T-helper 9 cell (primary cell): Measurements from ENCODE around the gene SLC33A1.
"Not testable (repeated sequence)": the region's sequence is repeated elsewhere in the genome, so short reads cannot be mapped to it uniquely, and the experiment has no call there.

ENCODE experiments used
- DNase-seq: peaks from one replicate; pipeline ENCODE4 v3.0.0-alpha.2; 2020
- total RNA-seq, 2 donors: gene quantifications; one replicate each; lab custom pipeline; 2026; lab: John Stamatoyannopoulos, UW

The SLC33A1 gene
- 3.4 to 15.0 reads per million in 2 donors for total RNA-seq

DNA sequence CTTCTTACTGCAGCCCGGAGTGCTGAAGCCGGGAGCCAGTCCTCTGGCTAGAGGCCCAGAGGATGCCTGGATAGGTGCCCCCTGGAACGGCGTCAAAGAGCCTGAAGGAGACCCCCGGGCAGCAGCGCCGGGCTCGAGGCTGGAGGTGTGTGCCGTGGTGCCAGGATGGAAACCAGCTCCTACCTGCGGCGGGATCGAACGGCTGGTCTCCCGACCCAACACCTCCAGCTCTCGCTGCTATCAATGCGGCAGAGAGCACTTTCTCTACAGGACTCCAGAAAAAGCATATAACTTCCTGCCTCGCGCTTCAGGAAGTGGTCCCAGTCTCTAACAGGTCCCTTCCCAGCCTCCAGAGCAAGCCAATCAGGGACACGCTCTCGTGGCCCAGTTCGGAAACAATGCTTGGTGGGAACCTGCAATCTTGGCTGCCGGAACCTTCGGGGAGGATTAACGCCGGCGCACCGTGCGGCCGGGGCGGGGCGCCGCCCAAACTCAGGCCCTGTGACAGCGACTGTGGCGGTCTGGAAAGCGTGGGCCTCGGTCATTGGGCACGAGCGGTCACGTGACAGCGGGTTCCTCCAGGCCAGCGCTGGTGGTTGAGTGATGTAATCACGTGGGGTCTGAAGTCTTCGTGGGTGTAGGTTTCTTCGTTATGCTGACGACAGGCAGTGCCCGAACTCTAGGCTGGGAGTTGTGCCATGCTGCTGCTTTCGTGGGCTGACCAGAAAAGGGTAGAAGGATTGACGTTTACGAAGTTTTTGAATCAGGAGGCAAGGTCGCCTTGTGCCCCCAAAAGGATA lies at the start of gene SLC33A1:
Gene SLC33A1 (minus strand): TSS at position 287 of the 800 bp plus-strand sequence. CDS start 430 bp downstream, outside the sequence.
- DNase-seq: peak; percentile 97

DNA sequence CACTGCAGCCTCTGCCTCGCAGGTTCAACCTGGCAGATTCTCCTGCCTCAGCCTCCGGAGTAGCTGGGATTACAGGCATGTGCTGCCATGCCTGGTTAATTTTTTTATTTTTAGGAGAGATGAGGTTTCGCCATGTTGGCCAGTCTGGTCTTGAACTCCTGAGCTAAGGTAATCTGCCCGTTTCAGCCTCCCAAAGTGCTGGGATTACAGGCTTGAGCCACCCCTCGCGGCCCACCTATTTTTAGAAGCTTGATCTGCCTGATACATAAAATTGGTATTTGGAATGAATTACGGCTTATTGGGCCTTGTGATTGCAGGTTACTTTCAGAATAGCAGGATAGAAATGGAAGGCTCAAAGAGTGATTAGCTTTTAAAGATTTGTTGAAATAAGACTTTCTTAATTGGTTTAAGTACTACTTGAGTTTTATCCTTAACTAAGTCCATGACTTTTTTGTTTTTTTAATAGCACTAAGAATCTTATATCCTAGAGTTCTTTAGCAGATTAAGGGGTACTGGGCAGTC lies 41.2 kb upstream of the SLC33A1 start:
- no peak for DNase-seq

DNA sequence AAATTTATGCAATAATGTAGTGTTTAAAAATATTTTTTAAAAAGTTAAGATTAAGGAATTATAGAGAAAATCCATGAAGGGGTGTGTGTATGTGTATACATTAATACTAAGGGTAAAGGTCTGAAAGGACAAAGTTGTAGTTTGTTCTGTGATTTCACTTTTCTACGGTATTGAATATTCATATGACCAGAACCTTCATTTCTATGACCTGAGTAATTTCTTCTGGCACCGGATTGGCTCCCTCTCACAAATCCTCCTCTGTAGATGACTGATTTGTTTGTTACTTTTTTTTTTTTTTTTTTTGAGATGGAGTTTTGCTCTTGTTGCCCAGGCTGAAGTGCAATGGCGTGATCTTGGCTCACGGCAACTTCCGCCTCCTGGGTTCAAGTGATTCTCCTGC lies 37.1 kb upstream of the SLC33A1 start:
- DNase-seq: no peak

DNA sequence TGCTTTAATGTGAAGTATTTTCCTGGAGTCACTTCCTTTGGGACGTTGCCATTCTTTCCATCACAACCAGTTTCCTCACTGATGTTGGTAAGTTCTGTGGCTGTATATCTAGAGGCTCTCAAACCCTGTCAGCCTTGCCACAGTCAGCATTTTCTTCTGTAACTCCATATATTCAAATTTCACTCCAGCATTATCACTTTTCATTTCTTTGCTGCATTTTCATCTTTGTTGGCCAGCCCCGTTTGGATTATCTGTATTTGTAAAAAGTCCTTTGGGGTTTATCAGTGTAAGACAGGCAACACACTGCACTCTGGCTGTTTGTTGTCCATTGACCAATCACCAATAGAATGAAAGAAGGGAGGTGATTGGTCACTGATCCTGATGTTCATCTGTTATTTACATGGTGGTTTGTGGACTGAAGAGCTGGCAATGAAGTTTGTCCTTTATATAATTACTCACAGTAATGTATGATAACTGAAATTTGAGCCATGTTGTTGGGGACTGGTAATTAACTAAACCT lies 36.5 kb upstream of the SLC33A1 start:
- DNase-seq: no peak

DNA sequence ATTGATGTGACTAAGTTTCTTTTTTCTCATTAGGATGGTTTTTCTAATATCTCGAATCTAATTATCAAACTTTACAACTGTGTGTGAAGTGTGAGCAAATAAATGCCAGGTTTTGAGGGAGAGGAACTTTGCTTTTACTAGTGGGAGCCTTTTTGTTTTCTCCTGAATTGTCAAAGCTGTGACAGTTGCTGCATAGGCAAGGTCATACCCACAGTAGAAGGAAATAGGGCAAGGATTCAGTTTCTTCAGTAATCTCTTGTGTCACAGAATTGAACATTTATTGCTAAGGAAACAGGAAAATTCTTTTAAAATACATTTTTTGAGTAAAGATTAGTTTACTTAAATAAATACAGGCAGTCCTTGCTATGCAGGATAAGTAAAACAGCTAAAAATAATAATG lies 35.7 kb upstream of the SLC33A1 start:
- no peak for DNase-seq

DNA sequence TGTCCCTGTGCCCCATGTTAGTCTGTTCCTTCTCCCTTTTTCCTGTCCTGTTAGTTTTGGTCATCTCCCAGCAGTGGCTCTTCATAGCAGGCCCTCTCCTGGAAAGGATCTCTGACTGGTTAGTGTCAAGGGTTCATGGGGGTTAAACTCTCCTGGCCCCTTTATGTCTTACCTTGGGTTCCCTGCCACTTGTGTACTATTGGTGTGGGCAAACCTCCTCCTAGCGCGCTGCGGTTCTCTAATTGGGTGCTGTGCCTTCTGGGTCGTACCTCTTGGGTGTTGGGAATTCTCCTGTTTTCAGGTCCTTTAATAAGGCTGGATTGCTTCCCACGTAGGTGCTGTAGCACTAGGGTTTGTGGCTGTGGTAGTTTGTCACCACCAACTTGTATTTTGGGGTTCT lies 35.0 kb upstream of the SLC33A1 start:
- DNase-seq: no peak

DNA sequence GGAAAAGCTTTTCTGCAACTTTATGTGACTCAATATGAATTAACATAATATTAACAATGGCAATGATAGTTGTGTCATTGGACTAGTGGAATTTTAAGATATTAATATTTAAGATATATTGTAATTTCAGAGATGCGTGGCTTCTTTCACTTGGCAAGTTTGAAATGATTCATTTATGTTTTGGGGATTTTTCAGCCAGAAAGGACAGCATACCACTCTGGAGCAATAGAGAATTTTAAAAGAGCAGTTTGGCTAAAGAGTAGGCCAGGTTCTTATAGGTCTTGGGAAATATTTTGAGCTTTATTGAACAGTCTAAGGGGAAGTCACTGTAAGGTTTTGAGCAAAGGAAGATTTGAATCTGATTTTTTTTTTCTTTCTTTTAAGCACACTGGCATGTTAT lies 32.7 kb upstream of the SLC33A1 start:
- DNase-seq: no peak

DNA sequence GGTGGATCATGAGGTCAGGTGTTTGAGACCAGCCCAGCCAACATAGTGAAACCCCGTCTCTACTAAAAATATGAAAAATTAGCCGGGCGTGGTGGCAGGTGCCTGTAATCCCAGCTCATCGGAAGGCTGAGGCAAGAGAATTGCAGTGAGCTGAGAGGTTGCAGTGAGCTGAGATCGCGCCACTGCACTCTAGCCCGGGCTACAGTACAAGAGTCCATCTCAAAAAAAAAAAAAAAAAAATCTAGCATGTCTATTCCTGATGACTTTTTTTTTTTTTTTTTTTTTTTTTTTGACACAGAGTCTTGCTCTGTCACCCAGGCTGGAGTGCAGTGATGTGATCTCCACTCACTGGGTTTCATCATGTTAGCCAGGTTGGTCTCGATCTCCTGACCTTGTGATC lies 32.1 kb upstream of the SLC33A1 start:
- DNase-seq: not testable (repeated sequence)

DNA sequence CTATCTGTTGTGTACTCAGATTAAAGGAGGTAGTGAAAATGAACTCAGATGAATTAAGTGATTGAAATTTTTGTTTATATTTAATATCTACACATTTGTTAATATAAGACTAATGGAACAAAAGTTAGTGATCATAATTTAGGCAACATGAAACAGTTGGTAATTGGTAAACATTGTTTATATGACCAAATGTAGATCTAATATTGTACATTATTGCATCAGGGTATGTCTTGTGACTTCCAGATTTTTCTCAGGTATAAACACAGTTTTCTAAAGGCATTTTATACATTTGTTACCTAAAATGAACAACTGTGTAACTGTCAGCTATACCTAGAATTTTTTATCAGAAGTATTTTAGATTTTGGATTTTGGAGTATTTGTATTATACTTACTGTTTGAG lies 31.1 kb upstream of the SLC33A1 start:
- DNase-seq: no peak

DNA sequence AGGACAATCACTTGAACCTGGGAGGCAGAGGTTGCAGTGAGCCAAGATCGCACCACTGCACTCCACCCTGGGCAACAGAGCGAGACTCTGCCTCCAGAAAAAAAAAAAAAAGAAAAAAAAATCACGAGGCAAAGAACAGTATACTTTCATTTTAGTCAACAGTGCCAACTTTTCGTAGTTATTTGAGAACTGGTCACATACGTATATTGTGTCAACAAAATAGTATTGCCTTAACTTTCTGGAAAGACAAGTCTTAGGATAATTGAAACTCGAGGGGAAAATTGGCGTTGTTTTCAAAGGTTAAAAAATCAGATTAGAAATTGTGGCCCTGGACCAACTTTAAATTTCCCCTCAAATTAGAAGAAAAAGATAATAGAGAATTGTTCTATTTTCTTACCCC lies 30.1 kb upstream of the SLC33A1 start:
- DNase-seq: no peak

DNA sequence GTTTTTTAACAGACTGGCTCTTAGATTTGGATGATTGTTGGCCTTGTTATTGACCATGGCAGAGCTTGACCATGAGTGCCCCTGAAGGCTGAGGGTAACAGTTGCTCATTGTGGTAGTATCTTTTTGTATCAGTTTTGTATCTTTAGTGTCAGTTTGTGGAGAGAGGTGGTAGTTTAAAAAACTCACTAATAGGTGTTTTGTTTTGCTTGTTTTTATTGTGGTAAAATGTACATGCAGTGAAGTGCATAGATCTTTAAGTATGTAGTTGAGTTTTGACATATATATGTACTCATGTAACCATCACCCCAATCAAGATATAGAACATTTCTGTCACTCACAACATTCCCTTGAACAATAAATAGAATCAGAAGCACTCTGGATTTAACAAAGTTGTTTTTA lies 26.1 kb upstream of the SLC33A1 start:
- no peak for DNase-seq

DNA sequence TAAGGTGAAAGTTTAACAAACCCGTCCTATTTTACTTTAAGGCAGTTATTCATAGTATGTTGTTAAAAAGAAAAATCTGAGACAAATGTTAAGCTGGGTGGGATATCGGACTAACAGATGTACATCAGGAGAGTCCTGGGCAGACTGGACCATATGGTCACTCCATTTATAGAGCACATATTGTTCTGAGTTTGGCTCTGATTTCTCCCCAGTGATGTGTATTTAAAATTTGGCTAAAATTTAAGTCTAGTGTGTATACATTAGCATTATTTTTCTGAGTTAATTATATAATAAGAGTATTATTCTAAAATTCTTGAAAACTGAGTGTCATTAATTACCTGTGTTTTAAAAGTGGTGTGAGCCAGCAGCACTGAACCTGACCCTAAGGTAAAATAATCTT lies 22.3 kb upstream of the SLC33A1 start:
- no peak for DNase-seq

DNA sequence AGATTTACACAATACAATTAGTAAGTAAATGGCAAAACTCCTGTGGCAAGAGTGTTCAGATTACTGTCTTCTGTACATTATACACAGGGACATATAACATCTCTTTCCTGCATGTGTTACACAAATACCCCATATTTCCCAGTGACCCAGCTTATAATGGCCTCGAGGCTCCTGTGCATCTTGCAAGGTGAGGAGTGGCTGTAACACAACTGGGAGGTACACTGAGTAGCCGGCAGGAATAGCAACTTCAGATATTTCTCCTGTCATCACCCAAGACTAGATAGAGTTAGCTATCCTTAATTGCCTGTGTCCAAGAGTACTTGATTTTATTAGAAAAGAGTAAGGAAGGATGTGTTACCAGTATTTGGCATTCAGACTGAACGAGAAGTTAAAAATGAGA lies 21.8 kb upstream of the SLC33A1 start:
- no peak for DNase-seq

DNA sequence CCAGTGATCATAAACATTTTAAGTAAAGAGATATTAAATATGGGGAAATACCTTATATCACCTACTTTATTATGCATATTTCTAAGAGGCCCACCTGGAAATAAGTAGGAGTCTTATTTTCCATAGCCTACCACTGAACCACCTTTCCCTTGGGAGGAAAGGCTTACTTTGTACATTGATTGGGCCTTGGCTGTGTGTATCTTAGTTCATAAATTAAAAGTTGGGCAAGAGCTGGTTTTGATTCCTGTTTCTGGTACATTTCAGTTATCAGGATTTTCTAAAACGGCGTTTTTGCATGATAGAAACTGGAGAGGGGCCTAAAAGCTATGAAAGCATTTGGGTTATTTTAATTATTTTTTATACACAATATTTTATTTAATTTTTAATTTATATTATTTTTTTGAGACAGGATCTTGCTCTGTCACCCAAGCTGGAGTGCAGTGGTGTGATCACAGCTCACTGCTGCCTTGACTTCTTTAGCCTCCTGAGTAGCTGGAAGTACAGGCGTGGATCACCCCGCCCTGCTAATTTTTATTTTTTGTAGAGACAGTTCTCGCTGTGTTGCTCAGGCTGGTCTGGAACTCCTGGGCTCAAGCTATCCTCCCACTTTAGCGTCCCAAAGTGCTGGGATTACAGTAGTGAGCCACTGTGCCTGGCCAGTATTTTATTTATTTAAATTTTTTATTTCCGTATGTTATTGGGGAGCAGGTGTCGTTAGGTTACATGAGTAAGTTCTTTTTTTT lies 18.8 kb upstream of the SLC33A1 start:
- no peak for DNase-seq

DNA sequence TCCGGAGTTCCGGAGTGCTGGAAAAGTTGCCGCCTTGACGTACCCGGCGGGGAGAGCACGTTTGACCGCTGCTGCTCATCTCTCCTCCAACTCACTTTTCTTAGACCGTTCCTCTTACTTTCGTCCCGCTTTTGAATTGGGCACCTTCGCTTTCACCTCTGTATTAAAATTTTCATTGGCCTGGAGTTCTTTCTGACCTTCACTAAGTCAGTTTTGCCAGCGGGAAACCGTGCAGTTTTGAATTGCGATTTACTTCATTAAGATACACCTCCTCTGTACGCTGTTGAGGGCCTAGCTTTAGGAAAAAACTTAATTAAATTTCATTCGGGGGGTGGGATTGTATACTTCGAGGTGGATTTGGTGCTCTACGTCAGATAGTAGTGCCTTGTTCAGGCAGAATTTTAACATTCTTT lies 17.5 kb upstream of the SLC33A1 start:
- no peak for DNase-seq

DNA sequence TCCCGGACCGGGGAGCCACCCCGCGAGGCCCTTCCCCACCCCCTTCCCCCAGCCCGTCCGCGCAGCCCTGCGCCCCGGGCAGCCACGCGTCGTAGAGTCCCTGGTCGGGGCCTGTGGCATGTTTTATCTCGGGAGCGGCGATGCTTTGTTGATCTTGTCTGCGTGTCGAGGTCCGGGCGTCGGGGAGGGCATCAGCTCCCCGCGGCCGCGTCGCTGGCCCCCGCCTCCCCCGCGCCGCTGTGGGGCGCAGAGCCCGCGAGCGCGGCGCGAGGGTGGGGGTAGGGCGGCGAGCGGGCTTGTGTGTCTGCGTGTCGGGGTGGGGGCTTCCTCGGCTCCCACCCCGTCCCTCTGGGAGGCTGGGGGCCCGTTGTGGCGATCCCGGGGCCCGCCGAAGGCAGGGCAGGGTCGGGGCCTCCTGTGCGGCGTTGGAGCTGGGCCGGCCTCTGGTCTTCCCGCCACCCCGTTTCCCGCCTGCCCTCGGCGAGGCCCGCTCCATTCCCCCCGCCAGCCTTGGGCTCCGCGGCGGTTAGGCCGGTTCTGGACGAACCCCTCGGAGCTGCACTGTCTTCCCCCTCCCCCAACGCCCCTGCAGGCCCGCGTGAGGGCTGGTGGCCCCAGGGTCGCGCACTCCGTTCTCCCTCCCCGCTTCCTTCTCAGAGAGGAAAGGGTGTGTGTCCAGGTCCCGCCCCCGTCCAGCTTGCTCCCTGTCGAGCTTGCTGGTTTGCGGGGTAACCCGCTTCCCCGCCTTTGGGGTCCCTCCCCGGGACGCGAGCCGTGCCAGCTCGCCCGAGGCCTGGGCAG lies 16.9 kb upstream of the SLC33A1 start:
- peak; percentile 24 for DNase-seq

DNA sequence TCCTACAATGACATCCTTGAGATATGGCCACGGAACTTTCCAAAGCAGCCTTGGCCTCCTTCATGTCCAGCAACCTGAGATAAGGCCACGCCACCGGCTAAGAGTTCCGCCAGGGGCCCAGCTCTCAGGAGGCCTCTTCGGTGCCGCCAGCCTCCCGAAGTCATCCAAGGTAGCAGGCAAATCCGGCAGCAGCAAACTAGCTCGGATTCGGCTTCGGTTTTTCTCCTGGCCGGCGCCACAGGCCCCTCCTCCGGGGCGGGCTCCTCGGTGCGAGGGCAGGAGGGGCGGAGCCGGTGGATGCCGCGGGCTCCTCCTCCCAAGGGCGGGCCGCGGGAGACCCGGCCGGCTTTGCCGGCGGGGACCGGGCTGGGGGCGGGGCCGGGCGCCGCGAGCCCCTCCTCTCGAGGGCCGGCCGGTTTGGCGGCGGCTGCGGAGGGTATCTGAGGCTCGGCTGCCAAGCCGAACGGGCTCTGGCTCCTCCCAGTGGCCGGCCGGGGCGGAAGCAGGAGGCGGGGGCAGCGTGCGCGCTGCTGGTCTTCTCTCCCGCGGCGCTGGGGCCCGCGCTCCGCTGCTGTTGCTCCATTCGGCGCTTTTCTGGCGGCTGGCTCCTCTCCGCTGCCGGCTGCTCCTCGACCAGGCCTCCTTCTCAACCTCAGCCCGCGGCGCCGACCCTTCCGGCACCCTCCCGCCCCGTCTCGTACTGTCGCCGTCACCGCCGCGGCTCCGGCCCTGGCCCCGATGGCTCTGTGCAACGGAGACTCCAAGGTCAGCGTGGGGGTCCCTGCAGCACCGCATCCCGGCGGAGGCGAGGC lies 16.1 kb upstream of the SLC33A1 start, which contains the start of gene GMPS:
Gene GMPS (plus strand): TSS at position 518 of the 812 bp plus-strand sequence. CDS start 221 bp downstream, at position 739.
- peak; percentile 91 for DNase-seq

DNA sequence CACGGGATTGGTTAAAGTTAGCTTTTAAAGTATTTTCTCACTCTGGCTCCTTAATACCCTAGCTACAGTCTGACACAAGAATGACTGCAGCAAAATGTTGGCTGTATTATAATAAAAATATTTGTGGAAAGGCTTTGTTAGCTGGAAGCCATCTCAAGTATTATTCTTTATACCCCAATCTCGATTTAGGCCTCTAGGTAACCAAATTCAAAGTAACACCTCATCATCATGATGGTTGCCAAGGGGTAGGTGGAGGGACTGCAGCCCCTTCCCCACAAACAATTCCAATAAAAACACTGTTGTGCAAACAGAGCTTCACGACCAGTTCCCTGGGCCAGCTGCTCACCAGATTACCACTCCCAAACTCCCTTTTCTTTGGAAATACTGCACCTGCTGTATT lies 15.5 kb upstream of the SLC33A1 start:
- no peak for DNase-seq

DNA sequence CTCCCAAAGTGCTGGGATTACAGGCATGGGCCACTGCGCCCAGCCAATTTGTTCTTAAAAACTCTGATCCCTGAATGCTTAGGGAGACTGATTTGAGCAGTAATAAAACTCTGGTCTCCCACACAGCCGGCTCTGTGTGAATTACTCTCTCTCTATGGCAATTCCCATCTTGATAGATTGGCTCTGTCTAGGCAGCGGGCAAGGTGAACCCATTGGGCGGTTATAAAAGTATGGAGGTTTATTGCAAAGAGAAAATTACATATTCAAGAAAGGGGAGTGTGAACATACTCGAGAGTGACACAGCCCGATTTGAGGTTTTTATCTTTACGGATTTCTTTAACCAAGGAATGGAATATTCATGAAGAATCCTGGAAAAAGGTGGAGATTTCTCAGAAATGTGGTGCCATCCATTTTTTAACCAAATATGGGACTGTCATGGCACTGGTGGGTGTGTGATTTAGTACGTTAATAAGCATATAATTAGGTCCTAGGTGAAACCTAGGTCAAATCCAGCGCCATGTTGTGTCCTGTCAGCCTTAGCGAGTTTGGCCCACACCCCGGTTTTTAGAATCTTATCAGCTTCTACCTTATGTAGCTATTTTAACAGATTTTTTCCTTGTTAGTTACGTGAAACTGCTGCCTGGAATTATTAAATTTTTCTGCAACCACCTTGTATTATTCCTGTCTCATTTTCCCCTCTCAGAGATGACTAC lies 9.0 kb upstream of the SLC33A1 start:
- DNase-seq: no peak

DNA sequence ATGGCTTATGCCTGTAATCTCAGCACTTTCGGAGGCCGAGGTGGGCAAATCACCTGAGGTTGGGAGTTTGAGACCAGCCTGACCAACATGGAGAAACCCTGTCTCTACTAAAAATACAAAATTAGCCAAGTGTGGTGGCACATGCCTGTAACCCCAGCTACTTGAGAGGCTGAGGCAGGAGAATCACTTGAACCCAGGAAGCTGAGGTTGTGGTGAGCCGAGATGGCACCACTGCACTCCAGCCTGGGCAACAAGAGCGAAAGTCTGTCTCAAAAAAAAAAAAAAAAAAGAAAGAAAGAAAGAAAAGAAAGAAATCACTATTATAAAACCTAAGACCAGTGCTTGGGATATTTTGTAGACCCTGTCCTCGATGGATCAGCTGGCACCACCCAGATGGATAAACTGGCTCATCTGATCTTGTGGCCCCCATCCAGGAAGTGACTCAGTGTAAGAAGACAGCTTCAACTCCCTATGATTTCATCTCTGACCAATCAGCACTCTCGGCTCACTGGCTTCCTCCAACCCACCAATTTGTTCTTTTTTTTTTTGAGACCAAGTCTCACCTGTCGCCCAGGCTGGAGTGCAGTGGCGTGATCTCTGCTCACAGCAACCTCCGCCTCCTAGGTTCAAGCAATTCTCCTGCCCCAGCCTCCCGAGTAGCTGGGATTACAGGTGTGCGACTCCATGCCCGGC lies 8.2 kb upstream of the SLC33A1 start:
- DNase-seq: peak; percentile 41
